ENCODE data around the gene GNG7. TPM values are rescaled to one million over a fixed set of nuclear protein-coding genes. Genes with fewer than 3 reads are reported as not detected.

The GNG7 gene
- total and polyA plus RNA-seq, 2 donors (not counting 3 experiments of a cell fraction or from before 2014, with no cell fraction given) = 0.29 to 0.84 TPM

- dilution Hi-C loops (cut with MboI; ENCODE audit: extremely low pct_ligation_motif_present, low sequenced_read_pairs) (no loop called here), intact Hi-C loops (cut with micrococcal nuclease) (no loop called here)
- ChIA-PET POLR2A (interaction anchor here (0.7 kb wide), 1 partner anchor 45 kb away, joined by 3 read pairs; no protein-coding TSS in a partner anchor), CTCF (no interaction called here)
- no peak overlapping the region for H2AFZ ChIP-seq (ENCODE audit: low read depth, low read length)
- H3K27me3 ChIP-seq (ENCODE audit: control insufficient read depth in 2 of 2, insufficient read depth in 2 of 2, low read length in 2 of 2) = peaks cover 20 to 25% of the 10 kb centered on the region in 2 experiments
- H3K9me3 ChIP-seq (replicated peaks; ENCODE audit: control insufficient read depth, insufficient read depth, low read length) = no peaks in the 10 kb centered on the region
- H3K9ac ChIP-seq (replicated peaks; ENCODE audit: extremely low read depth, insufficient read depth, low read length) = no peak overlapping the region
- no peaks in the 10 kb centered on the region for H3K79me2 ChIP-seq (ENCODE audit: control insufficient read depth, insufficient read depth, low read length)
- no peak overlapping the region for H3K4me2 ChIP-seq (ENCODE audit: insufficient read depth, low read length)
- H3K27ac ChIP-seq (ENCODE audit: insufficient read depth, low read depth, low read length) = no peak overlapping the region
- H4K20me1 ChIP-seq (replicated peaks; ENCODE audit: control insufficient read depth, extremely low read depth, insufficient read depth, low read length) = no peaks in the 10 kb centered on the region
- no peak for FAIRE-seq
- no peaks in the 10 kb centered on the region for H3K36me3 ChIP-seq (ENCODE audit: control insufficient read depth in 2 of 2, extremely low read depth in 1 of 2, insufficient read depth in 2 of 2, low read length in 2 of 2)
- BruUV-seq (replicated peaks) = no TSS peak
- no peaks in the 10 kb centered on the region for H3K4me1 ChIP-seq (ENCODE audit: control insufficient read depth, extremely low read depth, insufficient read depth, low read length)
- DNase-seq (ENCODE audit: low read depth, low spot score) = no peak
- TF ChIP-seq POLR2A (IDR thresholded peaks at IDR 0.05; ENCODE audit: low read depth, low read length) = no peak
- TF ChIP-seq EZH2 (IDR thresholded peaks at IDR 0.05; ENCODE audit: borderline replicate concordance, low read depth, low read length, severe bottlenecking) = no peak
- TF ChIP-seq, protein P1, sequence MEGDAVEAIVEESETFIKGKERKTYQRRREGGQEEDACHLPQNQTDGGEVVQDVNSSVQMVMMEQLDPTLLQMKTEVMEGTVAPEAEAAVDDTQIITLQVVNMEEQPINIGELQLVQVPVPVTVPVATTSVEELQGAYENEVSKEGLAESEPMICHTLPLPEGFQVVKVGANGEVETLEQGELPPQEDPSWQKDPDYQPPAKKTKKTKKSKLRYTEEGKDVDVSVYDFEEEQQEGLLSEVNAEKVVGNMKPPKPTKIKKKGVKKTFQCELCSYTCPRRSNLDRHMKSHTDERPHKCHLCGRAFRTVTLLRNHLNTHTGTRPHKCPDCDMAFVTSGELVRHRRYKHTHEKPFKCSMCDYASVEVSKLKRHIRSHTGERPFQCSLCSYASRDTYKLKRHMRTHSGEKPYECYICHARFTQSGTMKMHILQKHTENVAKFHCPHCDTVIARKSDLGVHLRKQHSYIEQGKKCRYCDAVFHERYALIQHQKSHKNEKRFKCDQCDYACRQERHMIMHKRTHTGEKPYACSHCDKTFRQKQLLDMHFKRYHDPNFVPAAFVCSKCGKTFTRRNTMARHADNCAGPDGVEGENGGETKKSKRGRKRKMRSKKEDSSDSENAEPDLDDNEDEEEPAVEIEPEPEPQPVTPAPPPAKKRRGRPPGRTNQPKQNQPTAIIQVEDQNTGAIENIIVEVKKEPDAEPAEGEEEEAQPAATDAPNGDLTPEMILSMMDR (IDR thresholded peaks at IDR 0.05; ENCODE audit: extremely low read depth in 1 of 2, insufficient read depth in 1 of 2, low read depth in 1 of 2, low read length in 2 of 2) = no peak
- no peak for TF ChIP-seq MYC (IDR thresholded peaks at IDR 0.05; ENCODE audit: low read depth, low read length)
- no peak for TF ChIP-seq JUN (IDR thresholded peaks at IDR 0.05; ENCODE audit: borderline replicate concordance, insufficient read depth, insufficient read length, low read depth)
- no peak for TF ChIP-seq MAX (IDR thresholded peaks at IDR 0.05; ENCODE audit: insufficient read depth, insufficient read length)
- no peak for TF ChIP-seq POLR2AphosphoS5 (IDR thresholded peaks at IDR 0.05; ENCODE audit: insufficient read depth, low read depth, low read length)
- TF ChIP-seq FOS (IDR thresholded peaks at IDR 0.05; ENCODE audit: borderline replicate concordance, insufficient read depth, low read length) = no peak
- no peak for TF ChIP-seq GATA2 (IDR thresholded peaks at IDR 0.05; ENCODE audit: insufficient read depth, insufficient read length, low read depth, low read length)
- H3K4me3 ChIP-seq (replicated peaks in 1 of 3; ENCODE audit: insufficient read depth in 1 of 3, low read depth in 1 of 3, low read length in 3 of 3) = no peak overlapping the region
- H3K9me1 ChIP-seq (replicated peaks; ENCODE audit: control insufficient read depth, extremely low read depth, insufficient read depth, low read length) = no peaks in the 10 kb centered on the region
Measured at GRCh38 chr19:2703691-2704216, 1.3 kb upstream of the GNG7 start.

Data from endothelial cell of umbilical vein (primary cell).